HG03066 (cell line): ENCODE results near the gene PLCB3.

Source experiments
- ATAC-seq: cut with Tn5 transposase; IDR thresholded peaks from one replicate; pipeline ENCODE4 v1.9.1; 2021; ENCODE audit warnings: low read depth; ENCODE audit not compliant: unreplicated experiment

PLCB3 gene

DNA sequence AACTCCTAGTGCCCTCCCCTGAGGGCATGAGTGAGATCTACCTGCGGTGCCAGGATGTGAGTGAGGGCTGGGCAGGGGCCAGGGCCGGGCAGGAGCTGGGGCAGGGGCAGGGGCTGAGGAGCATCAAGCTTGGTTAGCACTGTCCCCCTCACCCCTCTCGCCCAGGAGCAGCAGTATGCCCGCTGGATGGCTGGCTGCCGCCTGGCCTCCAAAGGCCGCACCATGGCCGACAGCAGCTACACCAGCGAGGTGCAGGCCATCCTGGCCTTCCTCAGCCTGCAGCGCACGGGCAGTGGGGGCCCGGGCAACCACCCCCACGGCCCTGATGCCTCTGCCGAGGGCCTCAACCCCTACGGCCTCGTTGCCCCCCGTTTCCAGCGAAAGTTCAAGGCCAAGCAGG, 31.1 kb upstream of the PLCB3 start:
- no peak for ATAC-seq

DNA sequence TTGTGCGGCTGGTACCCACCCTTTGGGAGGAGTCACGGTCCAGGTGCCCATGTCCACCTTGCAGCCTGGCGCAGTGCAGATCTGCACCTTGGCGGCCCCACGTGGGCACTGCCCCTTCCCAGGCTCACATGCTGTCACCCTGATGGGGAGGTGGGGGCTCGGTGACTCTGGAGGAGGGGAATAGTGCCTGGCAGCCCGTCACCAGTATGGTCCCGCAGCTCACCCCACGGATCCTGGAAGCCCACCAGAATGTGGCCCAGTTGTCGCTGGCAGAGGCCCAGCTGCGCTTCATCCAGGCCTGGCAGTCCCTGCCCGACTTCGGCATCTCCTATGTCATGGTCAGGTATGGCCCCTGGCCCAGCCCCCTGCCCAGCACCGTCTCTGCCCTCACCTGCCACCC, 30.5 kb upstream of the PLCB3 start:
- ATAC-seq: no peak

- ATAC-seq: no peak
These were observed 28.7 kb upstream of the PLCB3 start for GRCh38 chr11:64222651-64223000.

GRCh38 chr11:64223001-64223651, 28.2 kb upstream of the PLCB3 start:
- ATAC-seq: no peak

- ATAC-seq: no peak
These were observed 27.0 kb upstream of the PLCB3 start for GRCh38 chr11:64224151-64224890.

DNA sequence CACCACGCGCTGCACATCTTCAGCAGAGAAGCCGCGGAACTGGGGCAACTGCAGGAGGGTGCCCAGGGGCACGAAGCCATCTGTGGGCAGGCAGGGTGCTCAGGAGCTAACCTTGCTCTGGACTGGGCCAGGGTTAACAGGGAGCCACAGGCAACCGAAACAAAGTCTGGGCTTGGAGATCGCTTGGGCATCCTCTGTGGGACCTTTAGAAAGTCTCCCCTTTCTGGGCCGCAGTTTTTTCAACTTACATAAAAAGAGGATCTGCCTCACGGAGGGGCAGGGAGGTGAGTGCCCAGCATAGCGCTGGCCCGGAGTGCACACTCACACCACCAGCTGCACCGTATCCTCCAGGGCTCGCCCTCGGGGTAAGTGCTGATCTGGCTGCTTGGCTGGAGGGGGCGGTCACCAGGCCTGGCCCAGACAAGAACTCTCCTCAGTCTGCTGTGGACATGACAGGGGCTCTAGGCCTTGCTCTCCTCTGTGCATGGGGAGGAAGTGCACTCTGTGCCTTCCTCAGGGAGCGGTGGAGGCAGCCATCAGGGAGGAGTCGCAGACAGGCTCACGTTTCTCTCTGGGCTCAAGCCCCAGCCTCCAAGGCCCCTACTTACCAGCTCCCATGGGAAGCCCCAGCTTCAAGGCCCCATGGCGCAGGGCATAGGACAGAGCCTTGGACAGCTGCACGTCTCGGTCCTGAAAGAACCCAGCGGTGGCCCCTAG, 26.3 kb upstream of the PLCB3 start:
- no peak for ATAC-seq

- ATAC-seq: peak; percentile 49
These were observed 25.5 kb upstream of the PLCB3 start, which contains the start of the genes NUDT22 and TRPT1 for GRCh38 chr11:64225608-64226506. TSS of gene NUDT22 (plus strand) at chr11:64226274. CDS start at chr11:64226653, 379 bp downstream. TSS of gene TRPT1 (minus strand) at chr11:64226186. CDS start at chr11:64225860, 326 bp downstream.

DNA sequence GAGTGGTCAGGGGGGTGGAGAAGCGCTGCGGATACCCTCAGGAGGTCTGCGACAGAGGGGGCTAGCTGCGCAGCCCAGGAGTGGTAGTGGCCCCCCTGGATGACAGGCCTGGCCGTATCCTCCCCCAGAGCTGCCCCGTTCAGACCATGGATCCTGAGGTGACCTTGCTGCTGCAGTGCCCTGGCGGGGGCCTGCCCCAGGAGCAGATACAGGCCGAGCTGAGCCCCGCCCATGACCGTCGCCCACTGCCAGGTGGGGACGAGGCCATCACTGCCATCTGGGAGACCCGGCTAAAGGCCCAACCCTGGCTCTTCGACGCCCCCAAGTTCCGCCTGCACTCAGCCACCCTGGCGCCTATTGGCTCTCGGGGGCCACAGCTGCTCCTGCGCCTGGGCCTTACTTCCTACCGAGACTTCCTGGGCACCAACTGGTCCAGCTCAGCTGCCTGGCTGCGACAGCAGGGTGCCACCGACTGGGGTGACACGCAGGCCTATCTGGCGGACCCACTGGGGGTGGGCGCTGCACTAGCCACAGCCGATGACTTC, 24.8 kb upstream of the PLCB3 start:
- peak; percentile 32 for ATAC-seq

DNA sequence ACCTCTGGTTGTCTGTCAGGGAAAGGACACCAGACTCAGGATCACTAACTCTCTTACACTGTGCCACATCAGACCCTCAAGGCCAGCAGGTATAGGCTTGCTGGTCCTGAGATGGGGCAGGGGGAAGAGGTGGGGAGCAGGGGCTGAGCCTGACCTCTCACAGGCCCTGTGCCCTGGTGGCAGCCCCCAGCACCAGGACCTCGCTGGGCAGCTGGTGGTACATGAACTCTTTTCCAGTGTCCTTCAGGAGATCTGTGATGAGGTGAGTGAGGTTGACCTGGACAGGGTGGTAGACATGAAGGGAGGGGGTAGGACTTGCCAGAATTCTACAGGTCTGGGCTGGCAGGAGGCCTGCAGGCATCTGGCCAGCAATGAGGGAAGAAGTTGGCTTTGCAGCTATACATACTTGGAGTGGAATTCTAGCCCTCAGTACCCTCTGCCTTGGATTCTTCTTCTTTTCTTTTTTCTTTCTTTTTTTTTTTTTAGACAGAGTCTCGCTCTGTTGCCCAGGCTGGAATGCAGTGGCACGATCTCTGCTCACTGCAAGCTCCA, 23.8 kb upstream of the PLCB3 start:
- no peak for ATAC-seq

- ATAC-seq: no peak
These were observed 22.1 kb upstream of the PLCB3 start for GRCh38 chr11:64229090-64229743.

DNA sequence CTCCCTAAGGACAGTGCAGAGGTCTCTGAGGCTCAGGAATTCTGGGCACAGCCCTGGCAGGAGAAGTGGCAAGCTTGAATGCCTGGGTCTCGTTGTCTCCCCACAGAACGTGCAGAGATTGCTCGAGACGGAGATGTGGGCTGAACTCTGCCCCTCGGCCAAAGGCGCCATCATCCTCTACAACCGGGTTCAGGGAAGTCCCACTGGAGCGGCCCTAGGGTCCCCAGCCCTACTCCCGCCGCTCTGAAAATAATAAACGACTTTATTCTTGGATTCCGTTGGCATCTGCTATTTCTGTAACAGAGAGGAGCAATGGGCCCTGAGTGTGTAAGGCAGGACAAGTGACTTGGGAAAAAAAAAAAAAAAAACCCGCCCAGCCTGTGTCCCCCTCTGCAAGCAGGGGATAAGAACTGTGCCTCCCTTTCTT, 21.6 kb upstream of the PLCB3 start:
- no peak for ATAC-seq

DNA sequence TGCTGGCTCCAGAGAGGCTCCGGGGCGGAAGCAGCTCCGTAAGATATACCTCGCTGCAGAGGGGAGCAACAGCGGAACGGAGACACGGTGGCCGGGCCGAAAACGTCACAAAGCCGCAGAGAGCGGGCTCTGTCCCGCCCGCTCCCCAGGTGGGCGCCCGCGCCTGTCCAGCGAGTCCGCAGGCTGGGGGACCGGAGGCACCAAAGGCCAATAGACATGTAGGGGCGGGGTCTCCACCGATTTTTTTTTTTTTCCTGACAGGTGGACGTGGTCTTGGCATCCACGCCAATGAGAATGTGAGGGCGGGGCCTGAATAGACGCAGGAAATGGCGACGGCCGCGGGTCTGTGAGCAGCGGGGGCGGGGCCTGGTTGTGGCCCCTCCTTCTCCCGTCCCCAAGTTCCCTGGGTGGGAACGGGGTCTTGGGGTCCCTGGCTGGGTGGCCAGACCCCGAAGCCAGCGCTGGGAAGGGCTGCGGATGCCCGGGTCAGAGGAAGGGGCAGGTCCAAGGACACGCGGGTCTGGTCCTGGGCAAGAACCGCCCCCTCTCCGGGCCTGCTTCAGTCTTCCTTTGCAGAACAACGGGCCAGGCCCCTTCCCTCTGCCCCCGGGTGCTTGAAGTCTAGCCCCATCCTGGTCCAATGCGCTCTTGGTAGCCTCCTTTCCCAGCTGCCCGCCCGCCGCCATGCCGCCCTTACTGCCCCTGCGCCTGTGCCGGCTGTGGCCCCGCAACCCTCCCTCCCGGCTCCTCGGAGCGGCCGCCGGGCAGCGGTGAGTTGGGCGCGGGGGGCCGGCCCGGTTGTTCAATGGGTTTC, 21.0 kb upstream of the PLCB3 start, which contains the start of gene DNAJC4:
TSS of gene DNAJC4 (plus strand) at position 378 of the 814 bp plus-strand sequence. CDS start at position 685, 307 bp downstream.
- ATAC-seq: peak; percentile 32

DNA sequence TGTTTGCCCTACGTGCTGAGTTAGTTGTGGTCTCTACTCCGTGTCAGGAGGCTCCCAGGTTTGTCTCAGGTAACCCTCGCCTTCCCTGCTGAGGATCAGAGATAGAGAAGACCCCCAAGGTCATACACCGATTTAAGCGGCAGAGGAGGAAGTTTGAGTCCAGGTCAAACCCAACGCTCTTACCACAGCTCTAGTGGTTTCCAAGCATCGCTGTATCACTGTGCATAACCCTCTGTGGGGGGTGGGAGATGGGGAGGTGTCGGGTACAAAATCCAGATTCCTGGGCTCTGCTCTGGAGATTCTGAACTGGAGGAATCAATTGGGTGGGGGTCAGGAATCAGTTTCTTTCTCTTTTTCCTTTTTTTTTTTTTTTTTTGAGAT, 20.4 kb upstream of the PLCB3 start:
- ATAC-seq: no peak

- no peak for ATAC-seq
These were observed 19.8 kb upstream of the PLCB3 start for GRCh38 chr11:64231546-64231945.

DNA sequence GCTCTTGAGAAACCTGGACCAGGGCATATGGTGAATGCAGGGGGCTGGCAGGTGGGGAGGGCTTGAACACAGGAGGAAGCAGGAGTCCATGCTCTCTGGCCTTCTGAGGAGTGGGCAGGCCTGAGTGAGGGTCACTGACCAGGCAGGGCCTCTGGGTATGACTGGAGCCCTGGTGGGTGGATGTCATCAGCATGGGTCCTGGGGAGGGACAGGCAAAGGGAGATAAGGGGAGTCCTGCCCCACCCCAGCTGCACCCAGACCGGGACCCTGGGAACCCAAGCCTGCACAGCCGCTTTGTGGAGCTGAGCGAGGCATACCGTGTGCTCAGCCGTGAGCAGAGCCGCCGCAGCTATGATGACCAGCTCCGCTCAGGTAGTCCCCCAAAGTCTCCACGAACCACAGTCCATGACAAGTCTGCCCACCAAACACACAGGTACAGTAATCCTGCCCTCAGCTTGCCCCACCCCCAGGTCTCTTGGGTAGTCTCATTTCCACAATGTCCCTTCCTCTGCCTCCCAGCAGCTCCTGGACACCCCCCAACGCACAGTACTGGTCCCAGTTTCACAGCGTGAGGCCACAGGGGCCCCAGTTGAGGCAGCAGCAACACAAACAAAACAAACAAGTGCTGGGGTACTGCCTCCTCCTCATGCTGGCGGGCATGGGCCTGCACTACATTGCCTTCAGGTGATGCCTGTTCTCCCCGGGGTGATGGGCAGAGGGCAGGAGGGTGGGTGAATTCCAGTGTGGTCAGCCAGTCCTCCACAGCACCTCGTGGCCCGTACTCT, 19.0 kb upstream of the PLCB3 start:
- ATAC-seq: no peak

DNA sequence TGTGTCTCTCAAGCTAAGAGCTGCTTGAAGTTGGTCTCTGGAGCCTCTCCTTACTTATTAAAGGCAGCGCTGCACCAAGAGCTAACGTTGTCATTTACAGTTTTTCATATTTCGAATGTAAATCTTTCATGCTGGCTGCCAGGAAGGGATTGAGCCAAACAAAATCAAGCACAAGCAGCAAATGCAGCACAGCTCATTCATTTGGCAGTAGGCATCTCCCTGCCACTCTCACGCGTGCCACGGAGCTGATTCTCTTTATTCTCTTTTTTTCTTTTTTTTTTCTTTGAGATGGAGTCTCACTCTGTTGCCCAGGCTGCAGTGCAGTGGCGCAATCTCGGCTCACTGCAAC, 18.4 kb upstream of the PLCB3 start:
- no peak for ATAC-seq

DNA sequence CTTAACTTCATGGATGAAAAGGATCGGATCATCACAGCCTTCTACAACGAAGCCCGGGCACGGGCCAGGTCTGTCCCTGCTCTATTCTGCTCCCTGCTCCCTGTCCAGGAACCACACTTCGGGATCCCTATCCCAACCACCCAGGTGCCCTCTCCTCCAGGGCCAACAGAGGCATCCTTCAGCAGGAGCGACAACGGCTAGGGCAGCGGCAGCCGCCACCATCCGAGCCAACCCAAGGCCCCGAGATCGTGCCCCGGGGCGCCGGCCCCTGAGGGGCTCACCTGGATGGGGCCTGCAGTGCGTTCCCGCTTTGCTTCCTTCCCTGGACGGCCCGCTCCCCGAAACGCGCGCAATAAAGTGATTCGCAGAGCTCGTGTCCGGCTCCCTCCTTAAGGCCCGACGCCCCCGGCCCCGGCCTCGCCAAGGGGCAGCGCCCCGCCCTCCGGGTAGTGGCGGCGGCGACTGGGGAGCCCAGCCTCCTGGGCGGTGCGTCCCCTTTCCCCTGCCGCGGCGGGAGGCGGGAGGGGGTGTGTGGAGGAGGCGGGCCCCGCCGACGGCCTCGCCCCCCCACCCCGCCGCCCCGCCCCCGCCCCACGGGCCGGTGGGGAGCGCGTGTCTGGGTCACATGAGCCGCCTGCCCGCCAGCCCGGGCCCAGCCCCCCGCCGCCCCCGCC, 17.3 kb upstream of the PLCB3 start, which contains the start of gene VEGFB:
TSS of gene VEGFB (plus strand) at position 672 of the 674 bp plus-strand sequence. CDS start 250 bp downstream, outside the sequence.
- no peak for ATAC-seq
